ENCODE measurements around the gene FAM180B.

Gene FAM180B

GRCh38 chr11:47552056-47552565, 34.4 kb upstream of the FAM180B start:
- no peak for TF ChIP-seq YY1 (IDR thresholded peaks at IDR 0.05; ENCODE audit: low read depth)
- no peak for TF ChIP-seq CEBPB (IDR thresholded peaks at IDR 0.05)
- TF ChIP-seq MAX (IDR thresholded peaks at IDR 0.05): no peak; the same call in 1 of the 2 replicates
- TF ChIP-seq USF1 (IDR thresholded peaks at IDR 0.05): no peak
- TF ChIP-seq RAD21 (IDR thresholded peaks at IDR 0.05; ENCODE audit: low read depth): no peak
- TF ChIP-seq TCF12 (IDR thresholded peaks at IDR 0.05; ENCODE audit: low read depth): no peak
- no peak for TF ChIP-seq TEAD4 (IDR thresholded peaks at IDR 0.05)

- TF ChIP-seq EP300 (IDR thresholded peaks at IDR 0.05; ENCODE audit: borderline replicate concordance) (peak; percentile 35; the same call in 1 of the 2 replicates), ZBTB7A (IDR thresholded peaks at IDR 0.05; ENCODE audit: low read depth) (peak; percentile 21; the same call in 1 of the 2 replicates), TCF12 (IDR thresholded peaks at IDR 0.05; ENCODE audit: low read depth) (peak; percentile 36; the same call in 1 of the 2 replicates), CREB1 (IDR thresholded peaks at IDR 0.05; ENCODE audit: low read depth) (no peak), TAF1 (IDR thresholded peaks at IDR 0.05; ENCODE audit: low read depth) (peak; percentile 73), FOXM1 (IDR thresholded peaks at IDR 0.05; ENCODE audit: borderline replicate concordance, low read depth) (no peak), TEAD4 (IDR thresholded peaks at IDR 0.05) (peak; percentile 56), CEBPB (IDR thresholded peaks at IDR 0.05) (no peak), USF1 (IDR thresholded peaks at IDR 0.05) (no peak), YY1 (IDR thresholded peaks at IDR 0.05; ENCODE audit: low read depth) (peak; percentile 97), REST (IDR thresholded peaks at IDR 0.05; ENCODE audit: low read depth) (no peak), RAD21 (IDR thresholded peaks at IDR 0.05; ENCODE audit: low read depth) (peak; percentile 38; the same call in 1 of the 2 replicates), MAX (IDR thresholded peaks at IDR 0.05) (peak; percentile 80), EGR1 (IDR thresholded peaks at IDR 0.05) (0 out of 2 replicates have a peak, but pooled peaks have one; percentile 53), NFIC (IDR thresholded peaks at IDR 0.05) (no peak)
Observed at GRCh38 chr11:47552566-47553405, 33.7 kb upstream of the FAM180B start, which contains the start of gene CELF1. Gene CELF1 (minus strand): TSS chr11:47553132. CDS start chr11:47499523, 53,609 bp downstream.

GRCh38 chr11:47553406-47553743, 33.1 kb upstream of the FAM180B start:
- TF ChIP-seq CREB1 (IDR thresholded peaks at IDR 0.05; ENCODE audit: low read depth): no peak
- TF ChIP-seq RAD21 (IDR thresholded peaks at IDR 0.05; ENCODE audit: low read depth): no peak
- TF ChIP-seq CEBPB (IDR thresholded peaks at IDR 0.05): no peak
- no peak for TF ChIP-seq EGR1 (IDR thresholded peaks at IDR 0.05)
- TF ChIP-seq YY1 (IDR thresholded peaks at IDR 0.05; ENCODE audit: low read depth): no peak
- TF ChIP-seq EP300 (IDR thresholded peaks at IDR 0.05; ENCODE audit: borderline replicate concordance): no peak
- TF ChIP-seq REST (IDR thresholded peaks at IDR 0.05; ENCODE audit: low read depth): no peak
- no peak for TF ChIP-seq MAX (IDR thresholded peaks at IDR 0.05)
- no peak for TF ChIP-seq TCF12 (IDR thresholded peaks at IDR 0.05; ENCODE audit: low read depth)
- TF ChIP-seq USF1 (IDR thresholded peaks at IDR 0.05): no peak
- TF ChIP-seq NFIC (IDR thresholded peaks at IDR 0.05): no peak
- TF ChIP-seq FOXM1 (IDR thresholded peaks at IDR 0.05; ENCODE audit: borderline replicate concordance, low read depth): no peak
- TF ChIP-seq ZBTB7A (IDR thresholded peaks at IDR 0.05; ENCODE audit: low read depth): no peak
- TF ChIP-seq TEAD4 (IDR thresholded peaks at IDR 0.05): no peak
- no peak for TF ChIP-seq TAF1 (IDR thresholded peaks at IDR 0.05; ENCODE audit: low read depth)

- TF ChIP-seq NFIC (IDR thresholded peaks at IDR 0.05) (no peak), MAX (IDR thresholded peaks at IDR 0.05) (no peak), TAF1 (IDR thresholded peaks at IDR 0.05; ENCODE audit: low read depth) (no peak), RAD21 (IDR thresholded peaks at IDR 0.05; ENCODE audit: low read depth) (no peak), CREB1 (IDR thresholded peaks at IDR 0.05; ENCODE audit: low read depth) (no peak), EGR1 (IDR thresholded peaks at IDR 0.05) (no peak), FOXM1 (IDR thresholded peaks at IDR 0.05; ENCODE audit: borderline replicate concordance, low read depth) (no peak), ZBTB7A (IDR thresholded peaks at IDR 0.05; ENCODE audit: low read depth) (no peak), TCF12 (IDR thresholded peaks at IDR 0.05; ENCODE audit: low read depth) (no peak), CEBPB (IDR thresholded peaks at IDR 0.05) (no peak), USF1 (IDR thresholded peaks at IDR 0.05) (no peak), TEAD4 (IDR thresholded peaks at IDR 0.05) (no peak), REST (IDR thresholded peaks at IDR 0.05; ENCODE audit: low read depth) (no peak), EP300 (IDR thresholded peaks at IDR 0.05; ENCODE audit: borderline replicate concordance) (no peak), YY1 (IDR thresholded peaks at IDR 0.05; ENCODE audit: low read depth) (no peak)
Observed at GRCh38 chr11:47558695-47559094, 27.8 kb upstream of the FAM180B start.
